ENCODE measurements around the gene TADA2B.

The TADA2B gene

GRCh38 chr4:7019367-7019766 lies 23.8 kb upstream of the TADA2B start:
- DNase-seq, result no peak

GRCh38 chr4:7020290-7020689 lies 22.9 kb upstream of the TADA2B start:
- DNase-seq, result no peak

DNA sequence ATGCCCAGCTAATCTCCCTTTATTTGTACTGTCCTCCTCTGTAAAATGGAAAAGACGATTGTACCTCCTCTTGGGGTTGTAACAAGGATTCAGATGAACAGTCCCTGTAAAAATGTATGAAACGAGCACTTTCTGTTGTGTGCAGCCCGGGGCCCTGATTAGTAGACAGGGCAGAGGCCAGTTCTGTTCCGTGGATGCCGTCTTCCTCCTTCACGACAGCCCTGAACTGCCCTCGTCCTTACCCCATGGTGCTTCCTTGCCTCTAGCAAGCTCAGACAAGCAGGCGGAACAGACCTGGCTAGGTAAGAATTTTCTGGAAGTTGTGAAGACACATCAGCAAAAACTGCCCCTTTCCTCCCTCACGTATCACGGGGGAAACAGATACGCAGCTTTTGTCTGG lies 22.3 kb upstream of the TADA2B start:
- no peak for DNase-seq

DNA sequence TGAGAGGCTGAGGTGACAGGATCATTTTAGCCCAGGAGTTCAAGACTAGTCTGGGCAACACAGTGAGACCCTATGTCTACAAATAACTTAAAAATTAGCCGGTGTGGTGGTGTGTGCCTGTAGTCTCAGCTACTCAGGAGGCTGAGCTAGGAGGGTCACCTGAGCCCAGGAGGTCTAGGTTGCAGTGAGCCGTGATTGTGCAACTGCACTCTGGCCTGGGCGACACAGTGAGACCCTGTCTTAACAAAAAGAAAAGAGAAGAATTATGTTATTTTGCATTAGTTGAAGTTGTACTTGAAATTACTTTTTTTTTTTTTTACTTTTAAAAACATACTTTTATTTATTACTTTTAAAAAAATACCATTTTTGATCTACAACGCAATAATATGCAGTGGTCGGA lies 21.8 kb upstream of the TADA2B start:
- no peak for DNase-seq

GRCh38 chr4:7021930-7022664 lies 21.1 kb upstream of the TADA2B start:
- no peak for DNase-seq

- no peak for DNase-seq
Measured at GRCh38 chr4:7023486-7023885, 19.7 kb upstream of the TADA2B start.

GRCh38 chr4:7023901-7024300 lies 19.3 kb upstream of the TADA2B start:
- no peak for DNase-seq

DNA sequence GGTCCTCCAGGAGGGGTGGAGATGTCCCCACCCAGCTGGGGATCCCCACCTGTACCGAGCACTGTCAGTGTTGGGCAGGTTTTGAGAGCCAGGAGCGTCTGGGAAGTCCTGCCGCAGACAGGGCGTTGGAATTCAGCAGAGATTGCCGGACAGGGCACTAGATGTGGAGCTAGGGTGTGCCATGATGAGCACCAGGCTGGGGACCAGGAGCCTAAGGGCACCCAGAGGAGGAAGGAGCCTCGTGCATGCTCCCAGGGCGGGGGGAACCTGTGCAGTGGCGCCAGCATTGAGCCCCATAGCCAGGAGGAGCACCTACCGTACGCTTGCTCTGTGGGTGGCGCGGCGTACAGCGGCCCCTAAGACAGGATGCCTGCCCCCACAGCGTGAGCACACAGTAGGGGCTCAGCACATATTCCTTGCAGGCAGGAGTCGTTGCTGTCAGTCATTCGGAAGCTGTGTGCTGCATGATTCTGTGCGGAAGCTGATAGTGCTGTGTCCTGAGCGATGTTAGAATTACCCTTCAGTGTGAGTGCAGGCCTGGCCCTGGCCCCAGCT lies 18.8 kb upstream of the TADA2B start:
- DNase-seq, result no peak

GRCh38 chr4:7025040-7025602 lies 18.1 kb upstream of the TADA2B start:
- no peak for DNase-seq

- DNase-seq, result no peak
Measured at GRCh38 chr4:7026107-7026506, 17.1 kb upstream of the TADA2B start.

DNA sequence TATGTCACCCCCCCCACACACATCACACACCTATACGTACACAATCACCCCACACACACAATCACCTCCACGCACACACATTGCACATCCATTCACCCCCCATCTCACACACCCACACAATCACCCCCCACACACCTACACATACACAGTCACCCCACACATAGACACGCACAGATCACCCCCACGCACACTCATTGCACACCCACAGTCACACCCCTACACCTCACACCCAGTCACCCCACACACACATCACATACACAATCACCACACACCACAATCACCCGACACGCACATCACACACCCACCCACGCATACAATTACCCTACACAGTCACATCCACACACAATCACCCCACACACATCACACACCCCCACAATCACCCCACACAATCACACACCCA lies 15.9 kb upstream of the TADA2B start:
- no peak for DNase-seq

DNA sequence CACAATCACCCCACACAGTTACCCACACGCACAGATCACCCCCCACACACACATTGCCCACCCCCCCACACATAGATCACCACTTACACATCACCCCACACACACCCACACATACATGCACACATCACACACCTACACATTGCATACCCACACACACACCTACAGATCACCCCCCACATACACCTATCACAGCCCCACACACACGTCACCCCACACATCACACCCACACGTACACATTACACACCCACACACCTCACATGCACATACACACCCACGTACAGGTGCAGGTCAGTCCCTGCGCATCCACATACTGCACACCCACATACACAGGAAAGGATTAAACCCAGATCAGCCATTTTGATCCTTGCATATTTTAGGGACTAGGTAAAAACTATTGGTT lies 15.3 kb upstream of the TADA2B start:
- no peak for DNase-seq

GRCh38 chr4:7029212-7029611 lies 14.0 kb upstream of the TADA2B start:
- no peak for DNase-seq

- no peak for DNase-seq
Measured at GRCh38 chr4:7029921-7030320, 13.3 kb upstream of the TADA2B start.

- no peak for DNase-seq
Measured at GRCh38 chr4:7030856-7031255, 12.3 kb upstream of the TADA2B start.

GRCh38 chr4:7031558-7032449 lies 11.4 kb upstream of the TADA2B start:
- DNase-seq, result no peak

DNA sequence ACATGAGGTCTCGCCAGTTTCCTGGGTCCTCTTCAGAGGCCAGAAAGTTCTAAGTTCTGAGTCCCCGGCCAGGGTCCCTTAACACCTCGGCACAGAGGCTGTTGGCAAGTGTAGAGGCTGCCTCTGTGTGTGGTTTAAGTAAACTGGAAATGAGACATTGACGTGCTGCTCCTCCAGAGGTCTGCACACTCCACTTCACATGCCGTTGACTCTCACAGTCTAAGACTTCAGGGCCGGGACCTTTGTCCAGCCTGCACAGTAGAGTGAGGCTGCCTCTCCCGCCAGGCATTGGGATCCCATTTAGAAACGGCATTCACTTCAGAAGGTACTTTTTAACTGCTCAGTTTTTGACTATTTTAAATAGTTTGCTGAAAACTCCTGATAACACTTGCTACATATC lies 10.6 kb upstream of the TADA2B start:
- no peak for DNase-seq

GRCh38 chr4:7034262-7035081 lies 8.7 kb upstream of the TADA2B start:
- no peak for DNase-seq

DNA sequence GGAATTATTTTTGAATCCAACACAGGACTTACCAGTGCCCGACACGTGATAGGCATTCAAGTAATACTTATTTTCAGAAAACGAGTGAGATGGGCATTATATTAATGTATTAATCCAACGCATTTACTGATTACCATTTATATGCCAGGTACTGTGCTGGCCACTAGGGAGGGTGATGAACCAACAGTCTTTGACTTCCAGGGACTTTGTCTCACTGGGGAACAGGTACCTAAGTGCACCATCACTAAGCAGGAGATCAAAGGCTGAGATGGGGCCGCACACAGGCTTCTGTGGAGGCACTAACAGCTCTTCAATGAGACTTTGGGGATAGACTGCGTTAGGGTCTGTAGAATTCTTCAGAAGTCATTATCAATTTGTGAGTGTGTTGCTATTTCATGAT lies 5.7 kb upstream of the TADA2B start:
- no peak for DNase-seq

- no peak for DNase-seq
Measured at GRCh38 chr4:7040765-7041164, 2.4 kb upstream of the TADA2B start.

DNA sequence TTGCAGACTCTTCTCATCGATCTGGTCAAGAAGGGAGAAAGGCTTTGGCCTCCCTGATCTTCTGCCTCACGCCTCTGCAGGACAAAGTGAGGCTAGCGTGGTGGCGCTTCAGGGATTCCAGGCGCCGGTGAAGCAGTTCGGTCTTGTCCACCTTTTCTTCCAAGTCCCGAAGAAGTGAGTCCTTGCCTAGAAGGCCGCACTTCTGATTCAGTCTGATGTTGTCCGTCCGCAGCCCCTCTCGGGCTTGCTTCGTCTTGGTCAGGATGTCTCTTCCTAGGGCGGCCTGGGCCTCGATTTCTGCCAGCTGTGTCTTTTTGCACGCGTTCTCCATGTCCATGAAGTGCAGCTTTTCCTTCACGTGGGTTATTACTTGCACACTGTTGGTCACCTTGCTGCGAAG lies 1.9 kb upstream of the TADA2B start:
- DNase-seq, result no peak

DNA sequence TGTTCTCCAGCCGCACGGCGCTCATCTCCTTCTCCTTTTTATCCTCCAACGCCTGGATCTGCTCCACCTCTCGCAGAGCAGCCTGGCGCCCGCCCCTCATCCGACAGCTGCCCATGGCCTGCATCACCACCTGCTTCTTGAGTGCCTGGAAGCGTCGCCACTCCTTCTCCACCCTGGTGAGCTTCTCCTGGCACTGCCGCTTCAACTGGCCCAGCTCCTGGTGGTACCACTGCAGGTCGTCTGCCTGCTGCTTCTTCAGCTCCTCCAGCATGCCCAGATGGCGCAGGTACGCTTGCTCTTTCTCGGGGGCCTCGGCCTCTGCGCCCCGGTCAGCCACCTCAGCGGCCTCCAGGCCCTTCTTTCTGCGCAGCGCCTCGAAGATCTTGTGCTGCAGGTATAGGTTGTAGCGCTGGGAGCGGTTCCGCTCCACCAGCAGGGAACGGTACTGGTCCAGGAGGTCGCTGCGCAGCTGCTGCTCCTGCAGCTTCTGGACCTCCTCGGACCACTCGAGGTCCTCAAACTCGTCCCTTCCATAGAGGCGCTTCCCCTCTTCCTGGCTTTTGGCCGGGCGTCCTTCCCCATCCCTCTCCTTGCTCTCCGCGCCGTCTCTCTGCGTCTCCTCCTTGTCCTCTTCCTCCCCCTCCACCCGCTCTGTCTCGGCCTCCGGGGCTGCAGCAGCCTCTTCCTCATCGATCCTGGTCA lies 1.2 kb upstream of the TADA2B start:
- DNase-seq, result no peak

Measured in activated CD8-positive, alpha-beta memory T cell treated with anti-CD3 and anti-CD28 coated beads, Interleukin-2, amount 50 U/mL, for 4 hours (primary cell).